GM21619 (cell line): ENCODE results near the gene HABP4.

Experiments
- ATAC-seq: cut with Tn5 transposase; IDR thresholded peaks from one replicate; pipeline ENCODE4 v1.9.1; 2021; ENCODE audit not compliant: unreplicated experiment

Gene HABP4

GRCh38 chr9:96449845-96450612 lies at the start of gene HABP4:
Gene HABP4 (plus strand): TSS chr9:96450169. CDS start chr9:96450280, 111 bp downstream.
- ATAC-seq = peak; percentile 90

GRCh38 chr9:96408409-96409280 lies 41.3 kb upstream of the HABP4 start:
- ATAC-seq = no peak

- ATAC-seq = no peak
Observed at GRCh38 chr9:96411129-96411838, 38.7 kb upstream of the HABP4 start.

- ATAC-seq = no peak
Observed at GRCh38 chr9:96412174-96412913, 37.6 kb upstream of the HABP4 start.

GRCh38 chr9:96413302-96414221 lies 36.4 kb upstream of the HABP4 start:
- peak; percentile 24 for ATAC-seq

GRCh38 chr9:96417051-96417586 lies 32.9 kb upstream of the HABP4 start:
- ATAC-seq = no peak

- no peak for ATAC-seq
Observed at GRCh38 chr9:96417661-96418082, 32.3 kb upstream of the HABP4 start.

GRCh38 chr9:96418083-96418919 lies 31.7 kb upstream of the HABP4 start, which contains the start of gene ZNF367:
Gene ZNF367 (minus strand): TSS chr9:96418370. CDS start chr9:96418032, 338 bp downstream.
- ATAC-seq = peak; percentile 53

- peak; percentile 34 for ATAC-seq
Observed at GRCh38 chr9:96418920-96419690, 30.9 kb upstream of the HABP4 start.

- ATAC-seq = no peak
Observed at GRCh38 chr9:96419691-96419969, 30.3 kb upstream of the HABP4 start.

GRCh38 chr9:96420468-96421219 lies 29.3 kb upstream of the HABP4 start:
- ATAC-seq = no peak

GRCh38 chr9:96423322-96423984 lies 26.5 kb upstream of the HABP4 start:
- ATAC-seq = no peak

GRCh38 chr9:96423985-96424336 lies 26.0 kb upstream of the HABP4 start:
- no peak for ATAC-seq

GRCh38 chr9:96425500-96426169 lies 24.3 kb upstream of the HABP4 start:
- no peak for ATAC-seq

GRCh38 chr9:96429732-96430131 lies 20.2 kb upstream of the HABP4 start:
- ATAC-seq = no peak

GRCh38 chr9:96430377-96430776 lies 19.6 kb upstream of the HABP4 start:
- ATAC-seq = no peak
